CD4-positive, CD25-positive, alpha-beta regulatory T cell (primary cell): ENCODE measurements around the gene NCK2. TPM values are rescaled to one million over a fixed set of nuclear protein-coding genes. Genes with fewer than 3 reads are reported as not detected.
A peak's percentile ranks its signal among the peaks of the same experiment; 100 is the strongest.

Source experiments
- ATAC-seq, 2 donors: fragments of 150-1000 bp; cut with Tn5 transposase; one replicate each; pipeline ENCODE4 v1.10.0; 2021; ENCODE audit warnings: low read depth in 2 of 2, moderate number of reproducible peaks in 2 of 2, moderate library complexity in 1 of 2
- DNase-seq, 3 donors: peaks; one replicate each; pipeline versions ENCODE4 v3.0.0 to v3.0.0-alpha.2; 2012 to 2022; ENCODE audit warnings: mixed read lengths in 1 of 3
- H3K27ac ChIP-seq: one replicate; pipeline ENCODE4 v1.7.0; 2013; ENCODE audit warnings: mild to moderate bottlenecking, low read length; ENCODE audit not compliant: insufficient read depth, poor library complexity, severe bottlenecking
- H3K27me3 ChIP-seq: one replicate; pipeline ENCODE4 v1.7.0; 2013; ENCODE audit warnings: low read length; ENCODE audit not compliant: control insufficient read depth, insufficient read depth
- H3K36me3 ChIP-seq: one replicate; pipeline ENCODE4 v1.7.0; 2013; ENCODE audit warnings: mild to moderate bottlenecking, low read length, moderate library complexity; ENCODE audit not compliant: control insufficient read depth, insufficient read depth
- H3K4me1 ChIP-seq: 2 replicates; pipeline ENCODE4 v1.7.0; 2013; ENCODE audit warnings: mild to moderate bottlenecking, low read length; ENCODE audit not compliant: insufficient read depth, control insufficient read depth, poor library complexity, severe bottlenecking
- H3K4me3 ChIP-seq: one replicate; pipeline ENCODE4 v1.7.0; 2013; ENCODE audit warnings: low read depth, mild to moderate bottlenecking, low read length, moderate library complexity
- H3K9me3 ChIP-seq, 2 experiments: 1 replicate in 1 of 2; 2 replicates in 1 of 2; pipeline ENCODE4 v1.7.0; 2013; ENCODE audit warnings: low read length in 2 of 2, mild to moderate bottlenecking in 1 of 2, moderate library complexity in 1 of 2; ENCODE audit not compliant: control insufficient read depth in 2 of 2
- H3K27ac Mint-ChIP-seq, 3 donors: one replicate each; pipeline ENCODE4 v1.8.0; 2020 to 2022; ENCODE audit warnings: mild to moderate bottlenecking in 3 of 3, mixed read lengths in 3 of 3, moderate library complexity in 2 of 3
- H3K27me3 Mint-ChIP-seq: one replicate; pipeline ENCODE4 v1.8.0; 2022; ENCODE audit warnings: mild to moderate bottlenecking, mixed read lengths
- H3K36me3 Mint-ChIP-seq: one replicate; pipeline ENCODE4 v1.8.0; 2020; ENCODE audit warnings: mixed read lengths
- H3K4me1 Mint-ChIP-seq, 4 donors: one replicate each; pipeline ENCODE4 v1.8.0; 2020 to 2022; ENCODE audit warnings: mixed read lengths in 4 of 4, mild to moderate bottlenecking in 1 of 4
- H3K4me3 Mint-ChIP-seq, 4 donors: one replicate each; pipeline ENCODE4 v1.8.0; 2020 to 2022; ENCODE audit warnings: mild to moderate bottlenecking in 4 of 4, mixed read lengths in 4 of 4, moderate library complexity in 3 of 4
- H3K9me3 Mint-ChIP-seq, 7 donors: one replicate each; pipeline ENCODE4 v1.8.0; 2020 to 2022; ENCODE audit warnings: mixed read lengths in 7 of 7, mild to moderate bottlenecking in 3 of 7, moderate library complexity in 2 of 7
- polyA plus RNA-seq, 4 donors: library from polyadenylated mRNA; unstranded; fragments of 300-500 nt; fragmentation: Illumina TruSeq; gene quantifications; one replicate each; pipeline ENCODE4 v1.2.3, GENCODE V29; 2021
- total RNA-seq: library from RNA; stranded (reverse); gene quantifications from one replicate; pipeline ENCODE4 v1.2.3, GENCODE V29; 2022

The NCK2 gene
- total and polyA plus RNA-seq, 5 donors from 2014 or later: 44.8 to 167 (median 60.5) TPM

- H3K36me3 Mint-ChIP-seq: peaks cover 21% of the 10 kb centered on the region
- Histone ChIP-seq H3K27ac (peak overlapping the region; percentile 62), H3K4me3 (peak overlapping the region; percentile 43), H3K9me3 (no peaks in the 10 kb centered on the region), H3K36me3 (peaks cover 31% of the 10 kb centered on the region), H3K4me1 (peaks cover 87% of the 10 kb centered on the region), H3K27me3 (no peaks in the 10 kb centered on the region)
- H3K4me3 Mint-ChIP-seq: peak overlapping the region; percentile 1 to 77 (median 62)
- no peaks in the 10 kb centered on the region for H3K27me3 Mint-ChIP-seq
- peaks cover 39 to 99% (median 80%) of the 10 kb centered on the region in 4 donors for H3K4me1 Mint-ChIP-seq
- DNase-seq (no peak), ATAC-seq (peak in 1 of 2 donors; percentile 15)
- H3K9me3 Mint-ChIP-seq: peaks cover 0 to 2% (median 0%) of the 10 kb centered on the region in 7 donors
- H3K27ac Mint-ChIP-seq: peak overlapping the region; percentile 82 to 92 (median 88)
Measured at GRCh38 chr2:105864262-105864661, 119.5 kb downstream of the NCK2 start.

GRCh38 chr2:105865222-105865913 is 120.7 kb downstream of the NCK2 start:
- no peaks in the 10 kb centered on the region for H3K27me3 ChIP-seq
- H3K9me3 Mint-ChIP-seq: peaks cover 0 to 2% (median 0%) of the 10 kb centered on the region in 7 donors
- DNase-seq (no peak), ATAC-seq (no peak)
- H3K9me3 ChIP-seq: no peaks in the 10 kb centered on the region
- peak overlapping the region; percentile 43 for H3K4me3 ChIP-seq
- H3K27ac ChIP-seq: peak overlapping the region; percentile 57
- H3K36me3 Mint-ChIP-seq: peaks cover 20% of the 10 kb centered on the region
- H3K4me1 ChIP-seq: peaks cover 86% of the 10 kb centered on the region
- peaks cover 40% of the 10 kb centered on the region for H3K36me3 ChIP-seq
- no peaks in the 10 kb centered on the region for H3K27me3 Mint-ChIP-seq
- peak overlapping the region; percentile 1 to 77 (median 70) for H3K4me3 Mint-ChIP-seq
- H3K27ac Mint-ChIP-seq: peak overlapping the region; percentile 72 to 92 (median 85)
- peaks cover 39 to 98% (median 73%) of the 10 kb centered on the region in 4 donors for H3K4me1 Mint-ChIP-seq

- Mint-ChIP-seq H3K27ac (peak overlapping the region in 2 of 3 donors; percentile 74 to 76), H3K27me3 (no peaks in the 10 kb centered on the region), H3K4me3 (peak overlapping the region in 2 of 4 donors; percentile 29 to 36), H3K36me3 (peaks cover 22% of the 10 kb centered on the region), H3K4me1 (peaks cover 34 to 98% (median 70%) of the 10 kb centered on the region in 4 donors), H3K9me3 (peaks cover 0 to 2% (median 0%) of the 10 kb centered on the region in 7 donors)
- Histone ChIP-seq H3K4me3 (peak overlapping the region; percentile 13), H3K4me1 (peaks cover 86% of the 10 kb centered on the region), H3K27me3 (no peaks in the 10 kb centered on the region), H3K9me3 (no peaks in the 10 kb centered on the region), H3K36me3 (peaks cover 44% of the 10 kb centered on the region), H3K27ac (peak overlapping the region; percentile 7)
- ATAC-seq (no peak), DNase-seq (no peak)
Measured at GRCh38 chr2:105866216-105867185, 121.8 kb downstream of the NCK2 start.

- H3K4me3 Mint-ChIP-seq: peak overlapping the region in 2 of 4 donors; percentile 26 to 29
- H3K36me3 Mint-ChIP-seq: peaks cover 28% of the 10 kb centered on the region
- H3K9me3 ChIP-seq: no peaks in the 10 kb centered on the region
- peaks cover 36 to 98% (median 71%) of the 10 kb centered on the region in 4 donors for H3K4me1 Mint-ChIP-seq
- peak overlapping the region in 2 of 3 donors; percentile 74 to 93 for H3K27ac Mint-ChIP-seq
- no peaks in the 10 kb centered on the region for H3K27me3 ChIP-seq
- H3K36me3 ChIP-seq: peaks cover 44% of the 10 kb centered on the region
- no peak overlapping the region for H3K4me3 ChIP-seq
- H3K27me3 Mint-ChIP-seq: no peaks in the 10 kb centered on the region
- peaks cover 87% of the 10 kb centered on the region for H3K4me1 ChIP-seq
- no peak for DNase-seq
- ATAC-seq: no peak
- H3K9me3 Mint-ChIP-seq: peaks cover 0 to 3% (median 0%) of the 10 kb centered on the region in 7 donors
- peak overlapping the region; percentile 36 for H3K27ac ChIP-seq
Measured at GRCh38 chr2:105867587-105867986, 122.9 kb downstream of the NCK2 start.

- H3K36me3 ChIP-seq: peaks cover 44% of the 10 kb centered on the region
- peaks cover 33 to 98% (median 70%) of the 10 kb centered on the region in 4 donors for H3K4me1 Mint-ChIP-seq
- DNase-seq (no peak), ATAC-seq (no peak)
- H3K27me3 Mint-ChIP-seq: no peaks in the 10 kb centered on the region
- H3K27ac Mint-ChIP-seq: peak overlapping the region; percentile 74 to 93 (median 78)
- H3K27me3 ChIP-seq: no peaks in the 10 kb centered on the region
- peak overlapping the region; percentile 36 for H3K27ac ChIP-seq
- peaks cover 0 to 3% (median 0%) of the 10 kb centered on the region in 7 donors for H3K9me3 Mint-ChIP-seq
- peak overlapping the region in 3 of 4 donors; percentile 0 to 23 (median 1) for H3K4me3 Mint-ChIP-seq
- H3K4me1 ChIP-seq: peaks cover 87% of the 10 kb centered on the region
- H3K4me3 ChIP-seq: no peak overlapping the region
- no peaks in the 10 kb centered on the region for H3K9me3 ChIP-seq
- peaks cover 24% of the 10 kb centered on the region for H3K36me3 Mint-ChIP-seq
Measured at GRCh38 chr2:105868060-105868459, 123.3 kb downstream of the NCK2 start.

- Mint-ChIP-seq H3K27ac (peak overlapping the region; percentile 74 to 83 (median 76)), H3K4me1 (peaks cover 37 to 98% (median 68%) of the 10 kb centered on the region in 4 donors), H3K36me3 (peaks cover 22% of the 10 kb centered on the region), H3K27me3 (no peaks in the 10 kb centered on the region), H3K4me3 (peak overlapping the region in 2 of 4 donors; percentile 23 to 56), H3K9me3 (peaks cover 0 to 1% (median 0%) of the 10 kb centered on the region in 7 donors)
- Histone ChIP-seq H3K4me3 (no peak overlapping the region), H3K27me3 (no peaks in the 10 kb centered on the region), H3K4me1 (peaks cover 87% of the 10 kb centered on the region), H3K9me3 (no peaks in the 10 kb centered on the region), H3K36me3 (peaks cover 37% of the 10 kb centered on the region), H3K27ac (peak overlapping the region; percentile 60)
- no peak for DNase-seq
- ATAC-seq: no peak
Measured at GRCh38 chr2:105869341-105869740, 124.6 kb downstream of the NCK2 start.

GRCh38 chr2:105870062-105870461 is 125.3 kb downstream of the NCK2 start:
- Histone ChIP-seq H3K36me3 (peaks cover 34% of the 10 kb centered on the region), H3K9me3 (no peaks in the 10 kb centered on the region), H3K4me1 (peaks cover 87% of the 10 kb centered on the region), H3K4me3 (no peak overlapping the region), H3K27me3 (no peaks in the 10 kb centered on the region), H3K27ac (peak overlapping the region; percentile 60)
- H3K4me1 Mint-ChIP-seq: peaks cover 32 to 98% (median 67%) of the 10 kb centered on the region in 4 donors
- H3K4me3 Mint-ChIP-seq: peak overlapping the region in 2 of 4 donors; percentile 21 to 68
- peaks cover 0 to 1% (median 0%) of the 10 kb centered on the region in 7 donors for H3K9me3 Mint-ChIP-seq
- H3K27ac Mint-ChIP-seq: peak overlapping the region in 1 of 3 donors; percentile 94
- H3K36me3 Mint-ChIP-seq: peaks cover 19% of the 10 kb centered on the region
- ATAC-seq: no peak
- H3K27me3 Mint-ChIP-seq: no peaks in the 10 kb centered on the region
- no peak for DNase-seq
